Ectodermal cell (in vitro differentiated cells): Measurements from ENCODE around the gene ACAP2.

Experiments
- H3K27ac ChIP-seq: 2 replicates; pipeline ENCODE4 v1.7.0; 2013; ENCODE audit warnings: mild to moderate bottlenecking, low read depth, low read length; ENCODE audit not compliant: insufficient read depth, poor library complexity, severe bottlenecking
- H3K27me3 ChIP-seq: 2 replicates; pipeline ENCODE4 v1.7.0; 2013; ENCODE audit warnings: mild to moderate bottlenecking, low read length; ENCODE audit not compliant: insufficient read depth, control insufficient read depth, poor library complexity, severe bottlenecking
- H3K36me3 ChIP-seq: one replicate; pipeline ENCODE4 v1.7.0; 2013; ENCODE audit warnings: low read length; ENCODE audit not compliant: control insufficient read depth, insufficient read depth
- H3K4me1 ChIP-seq: one replicate; pipeline ENCODE4 v1.7.0; 2013; ENCODE audit warnings: low read length; ENCODE audit not compliant: control insufficient read depth, insufficient read depth
- H3K4me3 ChIP-seq: 2 replicates; pipeline ENCODE4 v1.7.0; 2013; ENCODE audit warnings: low read depth, low read length, control low read depth; ENCODE audit not compliant: insufficient read depth
- H3K9me3 ChIP-seq: 2 replicates; pipeline ENCODE4 v1.7.0; 2013; ENCODE audit warnings: mild to moderate bottlenecking, low read length, moderate library complexity; ENCODE audit not compliant: control insufficient read depth
- WGBS, 2 experiments: methylation state at CpG; one replicate each; pipeline ENCODE4 v1.1.7; 2013; ENCODE audit warnings: missing lambda C conversion rate in 2 of 2; 5-methylcytosine and 5-hydroxymethylcytosine counted together

The ACAP2 gene

DNA sequence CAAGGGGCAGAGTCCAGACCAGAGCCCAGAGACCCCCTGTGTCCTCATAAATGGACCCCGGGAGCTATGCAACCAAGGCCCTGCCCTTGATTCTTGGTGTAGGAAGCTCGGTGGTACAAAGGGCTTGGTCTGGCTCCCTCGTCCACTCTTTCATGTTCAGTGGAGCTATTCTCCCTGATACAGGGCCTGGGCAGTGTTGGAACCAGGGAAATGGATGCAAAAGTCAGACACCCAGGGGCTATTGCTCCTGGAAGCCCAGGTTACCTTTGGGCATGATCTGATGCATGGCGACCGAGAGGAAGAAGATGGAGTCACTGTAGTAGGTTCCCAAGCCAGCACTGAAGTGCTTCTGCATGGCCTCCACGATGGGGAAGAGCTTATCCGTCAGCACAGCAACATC, 216.4 kb downstream of the ACAP2 start:
- Histone ChIP-seq H3K36me3 (no peaks in the 10 kb centered on the region), H3K27me3 (no peaks in the 10 kb centered on the region), H3K27ac (no peak overlapping the region), H3K4me1 (peaks cover 9% of the 10 kb centered on the region), H3K9me3 (no peaks in the 10 kb centered on the region), H3K4me3 (no peak overlapping the region)
- 94 to 95% methylated on average over 7 of the region's 7 CpGs for WGBS, 2 experiments

DNA sequence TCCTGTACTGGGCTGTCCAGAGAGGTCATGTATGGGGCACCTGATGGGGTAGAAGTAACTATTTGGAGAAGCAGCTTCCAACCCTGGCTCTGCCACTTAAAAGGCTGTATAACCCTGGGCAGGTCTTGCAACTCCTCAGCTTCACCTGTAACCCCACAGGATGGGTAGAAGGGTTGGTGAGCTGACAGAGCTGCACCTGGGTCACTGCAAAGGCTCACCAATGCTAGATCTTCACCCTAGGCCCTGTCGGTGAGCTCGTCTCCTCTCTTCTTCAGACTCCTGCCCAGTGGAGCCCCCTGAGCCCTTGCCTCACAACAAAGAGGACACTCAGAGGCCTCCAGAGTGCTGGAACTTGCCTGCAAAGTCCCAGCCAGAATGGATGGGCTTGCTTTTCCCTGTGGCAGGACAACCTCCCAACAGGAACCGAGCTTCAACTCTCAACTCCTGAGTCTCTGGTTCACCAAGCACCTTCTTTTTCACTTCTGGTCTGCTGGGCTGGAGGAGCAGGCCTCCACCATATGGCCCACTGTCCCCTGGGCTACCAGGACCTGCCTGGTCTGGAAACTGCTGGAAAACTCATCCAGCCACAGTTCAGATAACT, 217.7 kb downstream of the ACAP2 start:
- Histone ChIP-seq H3K9me3 (no peaks in the 10 kb centered on the region), H3K27me3 (no peaks in the 10 kb centered on the region), H3K4me3 (no peak overlapping the region), H3K4me1 (peaks cover 9% of the 10 kb centered on the region), H3K36me3 (no peaks in the 10 kb centered on the region), H3K27ac (no peak overlapping the region)
- 94% methylated on average over 3 of the region's 3 CpGs for WGBS, 2 experiments
